Parietal lobe (tissue), 2 donors: Measurements from ENCODE around the gene SOSTDC1. TPM values are rescaled to one million over a fixed set of nuclear protein-coding genes. Genes with fewer than 3 reads are reported as not detected.

Source experiments
- small RNA-seq: library from RNA; depleted of rRNA; stranded (forward); fragments of <200 nt; gene quantifications from one replicate; pipeline ENCODE3, GENCODE V24; 2014; ENCODE audit warnings: low replicate concordance
- total RNA-seq: library from RNA; depleted of rRNA; stranded (reverse); fragments of >200 nt; gene quantifications from one replicate; pipeline ENCODE4 v1.2.3, GENCODE V29; 2014

SOSTDC1 gene, protein sequence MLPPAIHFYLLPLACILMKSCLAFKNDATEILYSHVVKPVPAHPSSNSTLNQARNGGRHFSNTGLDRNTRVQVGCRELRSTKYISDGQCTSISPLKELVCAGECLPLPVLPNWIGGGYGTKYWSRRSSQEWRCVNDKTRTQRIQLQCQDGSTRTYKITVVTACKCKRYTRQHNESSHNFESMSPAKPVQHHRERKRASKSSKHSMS
- total RNA-seq: 13.1 TPM

DNA sequence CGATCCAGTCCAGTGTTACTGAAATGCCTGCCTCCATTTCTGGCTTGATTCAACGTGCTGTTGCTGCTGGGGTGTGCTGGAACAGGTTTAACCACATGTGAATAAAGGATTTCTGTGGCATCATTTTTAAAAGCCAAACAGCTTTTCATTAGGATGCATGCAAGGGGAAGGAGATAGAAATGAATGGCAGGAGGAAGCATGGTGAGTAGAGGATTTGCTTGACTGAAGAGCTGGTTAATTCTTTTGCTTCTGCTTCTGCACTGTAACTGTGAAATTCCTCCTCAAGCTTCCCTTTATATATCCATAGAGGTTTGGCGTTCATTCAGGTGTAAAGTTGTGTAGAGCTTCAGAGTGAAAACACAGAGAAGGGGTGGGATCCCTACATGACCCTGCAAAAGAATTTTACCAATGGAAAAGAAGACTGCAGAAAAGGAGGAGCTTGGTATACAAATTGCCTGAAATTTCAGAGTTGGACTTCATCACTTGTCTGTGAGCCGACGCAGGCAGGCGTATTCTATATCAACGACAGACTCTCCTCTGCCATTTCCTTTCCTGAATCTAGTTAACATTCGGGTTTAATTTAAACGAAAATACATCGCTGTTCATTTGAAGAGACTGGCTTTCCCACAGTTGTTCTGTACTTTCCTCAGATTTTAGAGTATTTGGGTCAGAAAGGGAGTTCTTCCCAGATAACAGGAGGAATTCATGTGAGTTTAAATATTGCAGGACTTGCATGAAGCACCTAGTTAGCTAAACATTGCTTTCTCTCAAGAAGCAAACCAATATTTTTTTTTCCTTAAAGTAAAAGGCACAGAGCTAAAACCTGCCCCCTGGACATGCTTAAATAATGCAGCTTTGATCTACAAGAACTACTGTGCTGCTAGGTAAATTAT is at the start of gene SOSTDC1:
SOSTDC1 (minus strand) TSS at position 270 of the 893 bp plus-strand sequence; CDS start at position 200, 70 bp downstream.

DNA sequence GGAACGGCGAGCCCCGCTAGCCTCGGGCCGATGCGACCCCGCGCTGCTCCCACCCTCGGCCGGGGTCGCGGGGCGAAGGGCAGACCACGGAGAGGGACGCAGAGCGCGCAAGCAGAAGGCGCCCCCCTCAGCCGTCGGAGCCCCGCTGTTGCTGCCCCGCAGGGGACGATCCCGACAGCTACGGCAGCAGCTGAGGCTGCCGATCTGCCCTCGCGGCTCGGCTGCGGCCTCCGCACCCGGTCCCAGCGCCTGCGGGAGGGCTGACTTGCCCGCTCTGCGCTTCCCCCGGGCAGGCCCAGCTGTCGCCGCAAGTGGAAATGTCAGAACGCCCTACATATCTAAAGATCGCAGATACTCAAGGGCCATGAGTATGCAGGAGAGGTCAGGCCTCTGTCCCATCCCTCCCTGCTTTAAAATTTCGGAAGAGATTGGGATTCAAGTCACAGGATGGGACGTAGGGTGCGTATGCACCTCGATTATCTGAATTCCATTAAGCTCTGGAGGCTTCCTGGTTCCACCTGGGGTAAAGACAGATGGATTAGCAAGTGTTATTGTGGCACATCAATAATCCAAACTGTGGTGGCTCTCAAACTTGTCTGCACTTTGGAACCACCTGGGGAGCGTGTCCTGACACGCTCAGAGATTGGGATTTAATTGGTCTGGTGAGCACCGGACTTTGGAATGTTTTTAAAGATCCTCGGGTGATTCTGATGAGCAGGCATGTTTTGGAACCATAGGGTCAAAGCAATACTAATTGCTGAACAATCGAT is 44.0 kb downstream of the SOSTDC1 start, which contains the start of gene CRPPA:
CRPPA (minus strand) TSS at position 206 of the 770 bp plus-strand sequence. CDS start 216 bp downstream, outside the sequence.

Small RNA genes lying within 50 kb of the gene (small RNA-seq; reads per million reads assigned to genes)
- not detected for gene AC005014.3

Other genes starting within 250 kb of the SOSTDC1 start
- gene CRPPA, start 44.2 kb downstream of the SOSTDC1 start, total RNA-seq: 7.2 TPM
- gene LRRC72, start 61.1 kb upstream of the SOSTDC1 start, total RNA-seq: not detected
- 72.9 TPM for gene ANKMY2, start 180.0 kb upstream of the SOSTDC1 start, total RNA-seq
- 79.5 TPM for gene BZW2, start 180.4 kb upstream of the SOSTDC1 start, total RNA-seq